Measurements from ENCODE around the gene ANAPC16. TPM values are rescaled to one million over a fixed set of nuclear protein-coding genes. Genes with fewer than 3 reads are reported as not detected.

Gene ANAPC16
- total RNA-seq, 6 experiments from 2014 or later: 38.6 to 79.2 (median 51.3) TPM

DNA sequence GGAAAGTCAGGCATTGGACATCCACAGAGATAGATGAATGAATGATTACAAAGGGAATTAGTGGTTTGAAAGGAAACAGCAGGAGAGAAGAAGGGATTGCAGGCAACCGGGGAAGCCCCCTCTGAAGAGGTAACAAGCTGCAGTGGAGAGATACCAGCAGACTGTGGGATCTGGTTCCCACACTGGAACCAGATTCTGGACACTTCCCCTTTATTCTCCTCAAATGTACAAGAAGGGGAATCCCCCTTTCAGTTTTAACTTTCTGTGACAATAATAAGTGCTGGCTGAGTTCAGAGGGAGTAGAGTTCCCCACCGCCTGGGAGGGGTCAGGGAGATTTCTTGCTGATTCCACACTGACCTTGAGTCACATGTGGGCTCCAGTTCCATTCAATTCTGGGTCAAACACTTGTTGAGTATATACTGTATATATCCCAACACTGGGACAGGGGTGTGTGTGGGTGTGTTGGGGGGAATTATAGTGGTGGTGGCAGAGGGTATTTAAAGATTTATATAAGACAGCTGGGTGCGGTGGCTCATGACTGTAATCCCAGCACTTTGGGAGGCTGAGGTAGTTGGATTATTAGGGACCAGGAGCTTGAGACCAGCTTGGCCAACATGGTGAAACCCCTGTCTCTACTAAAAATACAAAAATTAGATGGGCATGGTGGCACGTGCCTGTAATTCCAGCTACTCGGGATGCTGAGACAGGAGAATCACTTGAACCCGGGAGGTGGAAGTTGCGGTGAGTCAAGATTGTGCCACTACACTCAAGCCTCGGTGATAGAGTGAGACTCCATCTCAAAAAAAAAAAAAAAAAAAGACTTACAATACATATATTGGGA is 41.5 kb downstream of the ANAPC16 start:
- WGBS (ENCODE audit: insufficient coverage, low coverage, low lambda C conversion rate, missing lambda C conversion rate): 69% methylated on average over 6 of the region's 8 CpGs
- intact Hi-C loops (cut with DNase I): no loop called here
- H3K4me3 ChIP-seq: no peak overlapping the region
- H3K27ac ChIP-seq: no peak overlapping the region
- TF ChIP-seq POLR2A (IDR thresholded peaks at IDR 0.05): peak; percentile 34
- TF ChIP-seq, protein P1, sequence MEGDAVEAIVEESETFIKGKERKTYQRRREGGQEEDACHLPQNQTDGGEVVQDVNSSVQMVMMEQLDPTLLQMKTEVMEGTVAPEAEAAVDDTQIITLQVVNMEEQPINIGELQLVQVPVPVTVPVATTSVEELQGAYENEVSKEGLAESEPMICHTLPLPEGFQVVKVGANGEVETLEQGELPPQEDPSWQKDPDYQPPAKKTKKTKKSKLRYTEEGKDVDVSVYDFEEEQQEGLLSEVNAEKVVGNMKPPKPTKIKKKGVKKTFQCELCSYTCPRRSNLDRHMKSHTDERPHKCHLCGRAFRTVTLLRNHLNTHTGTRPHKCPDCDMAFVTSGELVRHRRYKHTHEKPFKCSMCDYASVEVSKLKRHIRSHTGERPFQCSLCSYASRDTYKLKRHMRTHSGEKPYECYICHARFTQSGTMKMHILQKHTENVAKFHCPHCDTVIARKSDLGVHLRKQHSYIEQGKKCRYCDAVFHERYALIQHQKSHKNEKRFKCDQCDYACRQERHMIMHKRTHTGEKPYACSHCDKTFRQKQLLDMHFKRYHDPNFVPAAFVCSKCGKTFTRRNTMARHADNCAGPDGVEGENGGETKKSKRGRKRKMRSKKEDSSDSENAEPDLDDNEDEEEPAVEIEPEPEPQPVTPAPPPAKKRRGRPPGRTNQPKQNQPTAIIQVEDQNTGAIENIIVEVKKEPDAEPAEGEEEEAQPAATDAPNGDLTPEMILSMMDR (IDR thresholded peaks at IDR 0.05): no peak
- H3K4me1 ChIP-seq: peaks cover 0 to 62% (median 18%) of the 10 kb centered on the region in 4 donors
- ATAC-seq (peak in 1 of 4 donors; percentile 0), DNase-seq (peak in 1 of 3 donors; percentile 32)
- H3K27me3 ChIP-seq: no peaks in the 10 kb centered on the region
- no peaks in the 10 kb centered on the region for H3K9me3 ChIP-seq
- H3K36me3 ChIP-seq: no peaks in the 10 kb centered on the region

DNA sequence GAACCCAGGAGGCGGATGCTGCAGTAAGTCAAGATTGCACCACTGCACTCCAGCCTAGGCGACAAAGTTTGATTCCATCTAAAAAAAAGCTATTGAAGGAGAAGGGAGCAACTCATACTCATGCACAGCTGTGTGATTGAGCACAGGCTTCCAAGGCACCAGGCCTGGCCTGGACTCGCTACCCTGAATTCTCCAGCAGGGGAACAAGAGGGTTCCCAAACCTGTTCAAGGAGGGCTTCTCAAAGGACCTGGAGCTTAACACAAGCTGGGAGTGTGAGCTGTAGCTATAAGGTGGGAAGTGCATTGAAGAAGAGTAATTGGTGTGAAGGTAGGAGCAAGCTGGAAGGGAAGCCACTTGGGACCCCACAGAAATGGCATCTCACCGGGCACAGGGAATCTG is 42.8 kb downstream of the ANAPC16 start:
- WGBS (ENCODE audit: insufficient coverage, low coverage, low lambda C conversion rate, missing lambda C conversion rate): 100% methylated on average over 1 of the region's 4 CpGs
- no peaks in the 10 kb centered on the region for H3K27me3 ChIP-seq
- no peaks in the 10 kb centered on the region for H3K9me3 ChIP-seq
- no peaks in the 10 kb centered on the region for H3K36me3 ChIP-seq
- H3K4me3 ChIP-seq: no peak overlapping the region
- TF ChIP-seq POLR2A (IDR thresholded peaks at IDR 0.05): no peak
- TF ChIP-seq, protein P1 (IDR thresholded peaks at IDR 0.05): no peak
- peak overlapping the region in 2 of 3 donors; percentile 85 to 97 for H3K27ac ChIP-seq
- intact Hi-C loops (cut with DNase I): no loop called here
- ATAC-seq (no peak), DNase-seq (no peak)
- peaks cover 0 to 68% (median 18%) of the 10 kb centered on the region in 4 donors for H3K4me1 ChIP-seq

DNA sequence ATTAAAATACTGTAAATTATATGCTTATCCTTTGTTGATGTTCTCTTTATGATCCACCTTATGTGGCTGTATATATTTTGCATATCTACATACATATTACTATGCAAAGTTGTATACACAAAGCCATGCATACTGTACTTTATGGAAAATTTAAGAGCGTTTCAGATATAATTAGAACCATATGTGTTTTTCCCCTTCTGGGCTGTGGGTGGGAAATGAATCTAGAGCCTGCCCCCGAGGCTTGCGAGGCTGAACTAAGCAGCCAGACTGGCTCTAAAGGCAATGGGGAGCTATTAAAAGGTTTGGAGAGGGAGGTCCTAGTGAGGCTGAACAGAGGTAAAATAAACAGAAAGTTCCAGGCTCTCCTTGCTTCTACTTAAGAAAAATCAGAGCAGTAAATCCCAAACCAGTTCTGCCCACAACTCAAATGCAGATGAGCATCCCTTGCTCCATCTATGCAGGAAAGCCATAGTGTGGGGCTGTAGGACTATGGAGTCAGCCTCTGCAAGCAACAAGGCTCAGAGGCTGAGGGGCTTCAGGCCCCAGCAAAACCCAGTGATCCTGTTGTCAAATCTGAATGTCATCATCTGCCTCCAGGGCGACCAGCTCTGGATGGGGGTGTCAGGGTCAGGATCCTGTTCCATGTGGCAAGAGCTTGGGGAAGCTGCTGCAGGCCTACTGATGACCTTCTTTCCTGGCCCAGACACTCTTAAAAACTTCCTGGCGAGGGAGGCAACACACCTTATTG is 43.9 kb downstream of the ANAPC16 start:
- intact Hi-C loops (cut with DNase I): no loop called here
- H3K36me3 ChIP-seq: no peaks in the 10 kb centered on the region
- H3K27ac ChIP-seq: peak overlapping the region; percentile 85 to 97 (median 92)
- no peaks in the 10 kb centered on the region for H3K9me3 ChIP-seq
- ATAC-seq: peak in 3 of 4 donors; percentile 2 to 4 (median 3)
- peaks cover 0 to 65% (median 15%) of the 10 kb centered on the region in 4 donors for H3K4me1 ChIP-seq
- WGBS (ENCODE audit: insufficient coverage, low coverage, low lambda C conversion rate, missing lambda C conversion rate): 48% methylated on average over 5 of the region's 5 CpGs
- DNase-seq: peak in 1 of 3 donors; percentile 67
- no peaks in the 10 kb centered on the region for H3K27me3 ChIP-seq
- no peak overlapping the region for H3K4me3 ChIP-seq
- TF ChIP-seq, protein P1 (IDR thresholded peaks at IDR 0.05): no peak
- no peak for TF ChIP-seq POLR2A (IDR thresholded peaks at IDR 0.05)

DNA sequence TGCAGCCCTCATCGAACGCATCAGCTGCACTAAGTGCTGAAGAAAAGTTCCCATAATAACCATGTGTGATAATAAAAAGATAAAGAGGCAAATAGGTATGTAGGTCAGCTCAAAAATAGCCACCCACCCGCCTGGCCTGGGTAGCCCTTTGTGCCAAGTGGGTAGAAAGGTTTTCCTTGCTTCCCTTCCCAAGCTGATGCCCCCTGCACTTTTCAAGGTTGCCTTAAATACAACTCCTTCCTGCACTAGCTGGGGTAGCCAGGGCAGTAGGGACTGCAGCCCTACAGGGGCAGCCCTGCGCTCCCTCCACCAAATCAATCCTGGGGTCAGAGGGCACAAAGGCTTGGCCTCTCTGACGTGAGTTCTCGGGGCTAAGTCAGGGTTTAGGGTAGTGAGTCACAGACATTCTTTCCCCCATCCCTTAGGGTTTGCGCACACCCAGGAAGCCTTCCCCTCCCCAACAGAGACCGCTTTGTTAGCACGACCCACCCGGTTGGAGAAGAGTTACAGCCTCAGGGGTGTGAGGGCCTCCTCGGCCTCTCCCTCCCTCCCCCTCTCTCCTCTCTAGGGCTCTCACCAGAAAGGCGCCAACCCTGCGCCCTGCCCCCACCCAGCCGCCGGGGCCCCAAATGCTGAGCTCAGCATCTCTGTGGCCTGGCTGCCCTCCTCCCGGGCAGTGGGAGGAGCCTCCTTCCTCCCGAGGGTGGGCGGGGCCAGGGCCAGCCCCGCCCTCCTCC is 44.6 kb downstream of the ANAPC16 start:
- Histone ChIP-seq H3K27me3 (no peaks in the 10 kb centered on the region), H3K27ac (peak overlapping the region; percentile 85 to 97 (median 92)), H3K4me3 (peak overlapping the region in 2 of 3 donors; percentile 44 to 57), H3K9me3 (no peaks in the 10 kb centered on the region), H3K36me3 (no peaks in the 10 kb centered on the region), H3K4me1 (peaks cover 0 to 58% (median 11%) of the 10 kb centered on the region in 4 donors)
- 2% methylated on average over 9 of the region's 19 CpGs for WGBS (ENCODE audit: insufficient coverage, low coverage, low lambda C conversion rate, missing lambda C conversion rate)
- DNase-seq: peak; percentile 87 to 94 (median 94)
- peak; percentile 87 to 93 (median 90) for ATAC-seq
- intact Hi-C loops (cut with DNase I): no loop called here
- TF ChIP-seq, protein P1 (IDR thresholded peaks at IDR 0.05): no peak
- TF ChIP-seq POLR2A (IDR thresholded peaks at IDR 0.05): peak; percentile 37
